Ishikawa (cell line): ENCODE data around the gene SUFU.

Experiments
- CEBPB ChIP-seq: IDR thresholded peaks from 2 replicates; pipeline ENCODE4 v1.6.1; 2012
- EGR1 ChIP-seq: IDR thresholded peaks from 2 replicates; pipeline ENCODE4 v1.6.1; 2012
- NFIC ChIP-seq: IDR thresholded peaks from 2 replicates; pipeline ENCODE4 v1.6.1; 2012
- RAD21 ChIP-seq: IDR thresholded peaks from 2 replicates; pipeline ENCODE4 v1.6.1; 2012; ENCODE audit warnings: low read depth
- TAF1 ChIP-seq: IDR thresholded peaks from 2 replicates; pipeline ENCODE4 v1.6.1; 2012; ENCODE audit warnings: low read depth, mild to moderate bottlenecking
- TCF12 ChIP-seq: IDR thresholded peaks from 2 replicates; pipeline ENCODE4 v1.6.1; 2012; ENCODE audit warnings: low read depth
- TEAD4 ChIP-seq: IDR thresholded peaks from 2 replicates; pipeline ENCODE4 v1.6.1; 2012
- YY1 ChIP-seq: IDR thresholded peaks from 2 replicates; pipeline ENCODE4 v1.6.1; 2012; ENCODE audit warnings: low read depth
- ZBTB7A ChIP-seq: IDR thresholded peaks from 2 replicates; pipeline ENCODE4 v1.6.1; 2012; ENCODE audit warnings: low read depth
- TF ChIP-seq, protein P1 (sequence below): IDR thresholded peaks from 2 replicates; pipeline ENCODE4 v1.6.1; 2012
- TF ChIP-seq, protein P2 (sequence below): IDR thresholded peaks from 2 replicates; pipeline ENCODE4 v1.6.1; 2012; ENCODE audit warnings: low read depth, mild to moderate bottlenecking
- TF ChIP-seq, protein P3 (sequence below): IDR thresholded peaks from 2 replicates; pipeline ENCODE4 v1.6.1; 2012

- TF ChIP-seq TAF1 (no peak), RAD21 (no peak), EGR1 (no peak), CEBPB (no peak), YY1 (no peak), ZBTB7A (no peak), TCF12 (no peak), TEAD4 (no peak), NFIC (no peak)
- TF ChIP-seq, protein P1, sequence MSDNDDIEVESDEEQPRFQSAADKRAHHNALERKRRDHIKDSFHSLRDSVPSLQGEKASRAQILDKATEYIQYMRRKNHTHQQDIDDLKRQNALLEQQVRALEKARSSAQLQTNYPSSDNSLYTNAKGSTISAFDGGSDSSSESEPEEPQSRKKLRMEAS, result no peak
- TF ChIP-seq, protein P2, sequence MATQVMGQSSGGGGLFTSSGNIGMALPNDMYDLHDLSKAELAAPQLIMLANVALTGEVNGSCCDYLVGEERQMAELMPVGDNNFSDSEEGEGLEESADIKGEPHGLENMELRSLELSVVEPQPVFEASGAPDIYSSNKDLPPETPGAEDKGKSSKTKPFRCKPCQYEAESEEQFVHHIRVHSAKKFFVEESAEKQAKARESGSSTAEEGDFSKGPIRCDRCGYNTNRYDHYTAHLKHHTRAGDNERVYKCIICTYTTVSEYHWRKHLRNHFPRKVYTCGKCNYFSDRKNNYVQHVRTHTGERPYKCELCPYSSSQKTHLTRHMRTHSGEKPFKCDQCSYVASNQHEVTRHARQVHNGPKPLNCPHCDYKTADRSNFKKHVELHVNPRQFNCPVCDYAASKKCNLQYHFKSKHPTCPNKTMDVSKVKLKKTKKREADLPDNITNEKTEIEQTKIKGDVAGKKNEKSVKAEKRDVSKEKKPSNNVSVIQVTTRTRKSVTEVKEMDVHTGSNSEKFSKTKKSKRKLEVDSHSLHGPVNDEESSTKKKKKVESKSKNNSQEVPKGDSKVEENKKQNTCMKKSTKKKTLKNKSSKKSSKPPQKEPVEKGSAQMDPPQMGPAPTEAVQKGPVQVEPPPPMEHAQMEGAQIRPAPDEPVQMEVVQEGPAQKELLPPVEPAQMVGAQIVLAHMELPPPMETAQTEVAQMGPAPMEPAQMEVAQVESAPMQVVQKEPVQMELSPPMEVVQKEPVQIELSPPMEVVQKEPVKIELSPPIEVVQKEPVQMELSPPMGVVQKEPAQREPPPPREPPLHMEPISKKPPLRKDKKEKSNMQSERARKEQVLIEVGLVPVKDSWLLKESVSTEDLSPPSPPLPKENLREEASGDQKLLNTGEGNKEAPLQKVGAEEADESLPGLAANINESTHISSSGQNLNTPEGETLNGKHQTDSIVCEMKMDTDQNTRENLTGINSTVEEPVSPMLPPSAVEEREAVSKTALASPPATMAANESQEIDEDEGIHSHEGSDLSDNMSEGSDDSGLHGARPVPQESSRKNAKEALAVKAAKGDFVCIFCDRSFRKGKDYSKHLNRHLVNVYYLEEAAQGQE, result no peak
- TF ChIP-seq, protein P3, sequence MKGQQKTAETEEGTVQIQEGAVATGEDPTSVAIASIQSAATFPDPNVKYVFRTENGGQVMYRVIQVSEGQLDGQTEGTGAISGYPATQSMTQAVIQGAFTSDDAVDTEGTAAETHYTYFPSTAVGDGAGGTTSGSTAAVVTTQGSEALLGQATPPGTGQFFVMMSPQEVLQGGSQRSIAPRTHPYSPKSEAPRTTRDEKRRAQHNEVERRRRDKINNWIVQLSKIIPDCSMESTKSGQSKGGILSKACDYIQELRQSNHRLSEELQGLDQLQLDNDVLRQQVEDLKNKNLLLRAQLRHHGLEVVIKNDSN, result no peak
These were observed 41.2 kb upstream of the SUFU start for GRCh38 chr10:102462512-102463054.
